ENCODE results near the gene ZNF71. TPM values are rescaled to one million over a fixed set of nuclear protein-coding genes. Genes with fewer than 3 reads are reported as not detected.

The ZNF71 gene
- total RNA-seq (2021): 12.6 and 13.7 TPM in 2 replicates
- Bru-seq, nascent RNA: percentile 78 among the genes with signal in this experiment
- percentile 70 among the genes with signal in this experiment for BruChase-seq, experiment 1, labeled RNA remaining after a 2-hour chase
- percentile 63 among the genes with signal in this experiment for BruChase-seq, experiment 2, labeled RNA remaining after a 6-hour chase
- long read RNA-seq, full-length matches to known transcripts: 34 of 45 reads
- long read RNA-seq, partial matches to known transcripts: 0 of 45 reads
- long read RNA-seq, other reads (novel, unspliced or antisense): 11 of 45 reads

GRCh38 chr19:56594783-56595547 lies at the start of gene ZNF71:
Gene ZNF71 (plus strand): TSS chr19:56595302. CDS start chr19:56601559, 6,257 bp downstream.
- Histone ChIP-seq H3K27ac (ENCODE audit: low read depth, low read length, poor library complexity, severe bottlenecking) (peak within 1 kb of the TSS; percentile 88), H3K36me3 (ENCODE audit: insufficient read depth, low read length, poor library complexity, severe bottlenecking) (peaks cover 17% of the 10 kb centered on the region), H3K4me1 (ENCODE audit: insufficient read depth, low read length, poor library complexity, severe bottlenecking) (no peaks in the 10 kb centered on the region), H3K4me3 (ENCODE audit: low read depth, low read length, poor library complexity, severe bottlenecking) (peak within 1 kb of the TSS; percentile 99), H3K9me3 (ENCODE audit: low read depth, low read length, poor library complexity, severe bottlenecking) (no peaks in the 10 kb centered on the region), H3K27me3 (replicated peaks; ENCODE audit: insufficient read depth, low read depth, low read length, poor library complexity) (no peaks in the 10 kb centered on the region)
- ChIA-PET POLR2A (ENCODE audit: low non-redundant PET) (interaction anchor here (0.6 kb wide), 1 partner anchor 19 kb away, joined by 3 read pairs; no protein-coding TSS in a partner anchor), CTCF (no interaction called here)
- peak; percentile 93 for DNase-seq (ENCODE audit: low spot score)
- intact Hi-C loops (cut with micrococcal nuclease; ENCODE audit: unreplicated experiment): no loop called here
- BruUV-seq (replicated peaks): no TSS peak
- TF ChIP-seq, protein P1, sequence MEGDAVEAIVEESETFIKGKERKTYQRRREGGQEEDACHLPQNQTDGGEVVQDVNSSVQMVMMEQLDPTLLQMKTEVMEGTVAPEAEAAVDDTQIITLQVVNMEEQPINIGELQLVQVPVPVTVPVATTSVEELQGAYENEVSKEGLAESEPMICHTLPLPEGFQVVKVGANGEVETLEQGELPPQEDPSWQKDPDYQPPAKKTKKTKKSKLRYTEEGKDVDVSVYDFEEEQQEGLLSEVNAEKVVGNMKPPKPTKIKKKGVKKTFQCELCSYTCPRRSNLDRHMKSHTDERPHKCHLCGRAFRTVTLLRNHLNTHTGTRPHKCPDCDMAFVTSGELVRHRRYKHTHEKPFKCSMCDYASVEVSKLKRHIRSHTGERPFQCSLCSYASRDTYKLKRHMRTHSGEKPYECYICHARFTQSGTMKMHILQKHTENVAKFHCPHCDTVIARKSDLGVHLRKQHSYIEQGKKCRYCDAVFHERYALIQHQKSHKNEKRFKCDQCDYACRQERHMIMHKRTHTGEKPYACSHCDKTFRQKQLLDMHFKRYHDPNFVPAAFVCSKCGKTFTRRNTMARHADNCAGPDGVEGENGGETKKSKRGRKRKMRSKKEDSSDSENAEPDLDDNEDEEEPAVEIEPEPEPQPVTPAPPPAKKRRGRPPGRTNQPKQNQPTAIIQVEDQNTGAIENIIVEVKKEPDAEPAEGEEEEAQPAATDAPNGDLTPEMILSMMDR (conservative IDR thresholded peaks at IDR 0.05; ENCODE audit: low read depth, low read length): no peak
- TF ChIP-seq EZH2 (IDR thresholded peaks at IDR 0.05; ENCODE audit: borderline replicate concordance, low read depth, low read length, poor library complexity, severe bottlenecking): no peak

- Histone ChIP-seq H3K9me3 (ENCODE audit: low read depth, low read length, poor library complexity, severe bottlenecking) (peaks cover 39% of the 10 kb centered on the region), H3K27me3 (replicated peaks; ENCODE audit: insufficient read depth, low read depth, low read length, poor library complexity) (no peaks in the 10 kb centered on the region), H3K4me1 (ENCODE audit: insufficient read depth, low read length, poor library complexity, severe bottlenecking) (no peaks in the 10 kb centered on the region), H3K4me3 (ENCODE audit: low read depth, low read length, poor library complexity, severe bottlenecking) (no peak overlapping the region), H3K27ac (ENCODE audit: low read depth, low read length, poor library complexity, severe bottlenecking) (no peak overlapping the region), H3K36me3 (ENCODE audit: insufficient read depth, low read length, poor library complexity, severe bottlenecking) (peaks cover 47% of the 10 kb centered on the region)
- CTCF ChIA-PET: no interaction called here
- POLR2A ChIA-PET (ENCODE audit: low non-redundant PET): no interaction called here
- no TSS peak for BruUV-seq (replicated peaks)
- intact Hi-C loops (cut with micrococcal nuclease; ENCODE audit: unreplicated experiment): no loop called here
- TF ChIP-seq, protein P1 (conservative IDR thresholded peaks at IDR 0.05; ENCODE audit: low read depth, low read length): peak; percentile 48; the same call in 1 of the 2 replicates
- TF ChIP-seq EZH2 (IDR thresholded peaks at IDR 0.05; ENCODE audit: borderline replicate concordance, low read depth, low read length, poor library complexity, severe bottlenecking): no peak
- DNase-seq (ENCODE audit: low spot score): peak; percentile 4
Observed at GRCh38 chr19:56547535-56547934, 47.6 kb upstream of the ZNF71 start.

DNA sequence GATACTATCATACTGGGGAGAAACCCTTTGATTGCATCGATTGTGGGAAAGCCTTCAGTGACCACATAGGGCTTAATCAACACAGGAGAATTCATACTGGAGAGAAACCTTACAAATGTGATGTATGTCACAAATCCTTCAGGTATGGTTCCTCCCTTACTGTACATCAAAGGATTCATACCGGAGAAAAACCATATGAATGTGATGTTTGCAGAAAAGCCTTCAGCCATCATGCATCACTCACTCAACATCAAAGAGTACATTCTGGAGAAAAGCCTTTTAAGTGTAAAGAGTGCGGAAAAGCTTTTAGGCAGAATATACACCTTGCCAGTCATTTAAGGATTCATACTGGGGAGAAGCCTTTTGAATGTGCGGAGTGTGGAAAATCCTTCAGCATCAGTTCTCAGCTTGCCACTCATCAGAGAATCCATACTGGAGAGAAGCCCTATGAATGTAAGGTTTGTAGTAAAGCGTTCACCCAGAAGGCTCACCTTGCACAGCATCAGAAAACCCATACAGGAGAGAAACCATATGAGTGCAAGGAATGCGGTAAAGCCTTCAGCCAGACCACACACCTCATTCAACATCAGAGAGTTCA lies 40.7 kb upstream of the ZNF71 start:
- H3K9me3 ChIP-seq (ENCODE audit: low read depth, low read length, poor library complexity, severe bottlenecking): peaks cover 78% of the 10 kb centered on the region
- H3K27me3 ChIP-seq (replicated peaks; ENCODE audit: insufficient read depth, low read depth, low read length, poor library complexity): no peaks in the 10 kb centered on the region
- TF ChIP-seq, protein P1 (conservative IDR thresholded peaks at IDR 0.05; ENCODE audit: low read depth, low read length): no peak
- no peak overlapping the region for H3K27ac ChIP-seq (ENCODE audit: low read depth, low read length, poor library complexity, severe bottlenecking)
- H3K4me1 ChIP-seq (ENCODE audit: insufficient read depth, low read length, poor library complexity, severe bottlenecking): no peaks in the 10 kb centered on the region
- CTCF ChIA-PET: no interaction called here
- H3K4me3 ChIP-seq (ENCODE audit: low read depth, low read length, poor library complexity, severe bottlenecking): no peak overlapping the region
- BruUV-seq (replicated peaks): no TSS peak
- DNase-seq (ENCODE audit: low spot score): no peak
- peaks cover 47% of the 10 kb centered on the region for H3K36me3 ChIP-seq (ENCODE audit: insufficient read depth, low read length, poor library complexity, severe bottlenecking)
- intact Hi-C loops (cut with micrococcal nuclease; ENCODE audit: unreplicated experiment): no loop called here
- POLR2A ChIA-PET (ENCODE audit: low non-redundant PET): no interaction called here

Measured in A673 (cell line).